SU-DHL-6 (cell line): Measurements from ENCODE around the gene TNFRSF25.

Source experiments
- EZH2phosphoT487 ChIP-seq: fragments of 200-600 bp; sonication (generic), shearing (Covaris generic); conservative IDR thresholded peaks from 2 replicates; pipeline ENCODE4 v1.6.1; 2018; ENCODE audit warnings: mild to moderate bottlenecking, antibody characterized with exemption, low read length, moderate library complexity, mixed read lengths
- TF ChIP-seq, protein P1 (sequence below): fragments of 200-600 bp; sonication (generic); IDR thresholded peaks from one replicate; pipeline ENCODE4 v1.5.1; 2017; ENCODE audit warnings: antibody characterized with exemption, mild to moderate bottlenecking, low read length, moderate library complexity; ENCODE audit not compliant: insufficient read depth, poor library complexity, severe bottlenecking

- TF ChIP-seq, protein P1, sequence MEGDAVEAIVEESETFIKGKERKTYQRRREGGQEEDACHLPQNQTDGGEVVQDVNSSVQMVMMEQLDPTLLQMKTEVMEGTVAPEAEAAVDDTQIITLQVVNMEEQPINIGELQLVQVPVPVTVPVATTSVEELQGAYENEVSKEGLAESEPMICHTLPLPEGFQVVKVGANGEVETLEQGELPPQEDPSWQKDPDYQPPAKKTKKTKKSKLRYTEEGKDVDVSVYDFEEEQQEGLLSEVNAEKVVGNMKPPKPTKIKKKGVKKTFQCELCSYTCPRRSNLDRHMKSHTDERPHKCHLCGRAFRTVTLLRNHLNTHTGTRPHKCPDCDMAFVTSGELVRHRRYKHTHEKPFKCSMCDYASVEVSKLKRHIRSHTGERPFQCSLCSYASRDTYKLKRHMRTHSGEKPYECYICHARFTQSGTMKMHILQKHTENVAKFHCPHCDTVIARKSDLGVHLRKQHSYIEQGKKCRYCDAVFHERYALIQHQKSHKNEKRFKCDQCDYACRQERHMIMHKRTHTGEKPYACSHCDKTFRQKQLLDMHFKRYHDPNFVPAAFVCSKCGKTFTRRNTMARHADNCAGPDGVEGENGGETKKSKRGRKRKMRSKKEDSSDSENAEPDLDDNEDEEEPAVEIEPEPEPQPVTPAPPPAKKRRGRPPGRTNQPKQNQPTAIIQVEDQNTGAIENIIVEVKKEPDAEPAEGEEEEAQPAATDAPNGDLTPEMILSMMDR = no peak
- no peak for TF ChIP-seq EZH2phosphoT487
These were observed 18.8 kb downstream of the TNFRSF25 start for GRCh38 chr1:6447016-6447817.
